Measurements from ENCODE around the gene UGT1A6.

DNA sequence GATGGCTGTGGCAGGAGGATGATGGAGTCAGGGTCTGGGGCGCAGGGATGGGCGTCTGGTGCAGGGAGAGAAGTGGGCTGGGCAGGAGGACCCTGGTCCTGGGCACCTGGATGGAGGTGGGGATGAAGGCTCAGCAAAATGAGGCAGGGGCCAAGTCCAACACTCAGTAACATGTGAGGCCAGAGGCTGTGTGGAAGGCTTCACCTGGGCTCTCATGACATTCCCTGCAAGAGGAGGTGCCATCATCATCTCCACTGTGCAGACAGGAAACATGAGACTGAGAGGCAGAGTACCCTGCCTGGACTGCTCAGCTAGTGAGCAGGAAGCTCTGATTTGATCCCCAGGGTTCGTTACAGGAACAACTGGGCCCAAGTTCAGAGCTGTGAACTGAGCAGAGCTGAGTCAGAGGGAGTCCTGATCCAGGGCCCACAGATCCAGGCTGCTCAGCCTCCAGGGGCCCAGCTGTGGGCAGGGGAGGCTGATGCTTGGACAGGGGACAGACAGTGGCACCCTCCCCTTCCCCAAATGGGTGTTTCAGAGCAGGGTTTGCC is 124.7 kb downstream of the UGT1A6 start:
- no peak for TF ChIP-seq USF2 (IDR thresholded peaks at IDR 0.05)
- no peak for TF ChIP-seq NR3C1 (IDR thresholded peaks at IDR 0.05)

Measured in A549 (cell line).